ENCODE data around the gene BUB3. TPM values are rescaled to one million over a fixed set of nuclear protein-coding genes. Genes with fewer than 3 reads are reported as not detected.

BUB3 gene
- total and polyA plus RNA-seq, 2 of the 4 experiments (the other 2 are of a cell fraction), result 215 to 384 TPM

DNA sequence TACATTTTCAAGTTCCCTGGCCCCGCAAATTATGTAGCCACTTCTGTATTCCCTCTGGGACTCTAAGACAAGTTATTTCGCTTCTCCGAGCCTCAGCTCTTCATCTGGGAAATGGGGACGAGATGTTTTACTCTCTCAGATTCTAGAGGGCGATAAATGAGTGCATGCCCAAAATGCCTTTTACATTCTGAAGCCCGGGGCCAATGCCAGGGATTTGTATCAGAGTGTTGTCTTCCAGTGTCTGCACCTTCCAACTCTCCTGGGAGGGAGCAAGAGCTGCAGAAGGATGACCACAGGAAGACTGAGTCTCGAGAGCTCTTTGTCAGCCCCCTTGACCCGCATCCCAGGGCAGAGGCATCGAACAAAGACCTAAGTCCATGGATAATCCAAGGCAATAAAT, 39.9 kb downstream of the BUB3 start:
- Histone ChIP-seq H3K27ac (ENCODE audit: insufficient read depth, low read length) (no peak overlapping the region), H2BK15ac (ENCODE audit: low read depth, low read length) (no peak overlapping the region), H2AK9ac (replicated peaks; ENCODE audit: low read depth, low read length, poor library complexity) (no peak overlapping the region), H3K9ac (ENCODE audit: low read depth, low read length) (no peak overlapping the region), H3K56ac (ENCODE audit: extremely low read depth, insufficient read depth, low read length) (no peak overlapping the region), H4K8ac (ENCODE audit: low read depth in 2 of 2, low read length in 2 of 2) (no peak overlapping the region), H4K5ac (ENCODE audit: low read depth, low read length) (no peak overlapping the region), H3K23ac (ENCODE audit: low read depth, low read length) (no peak overlapping the region), H4K20me1 (ENCODE audit: insufficient read depth, low read length) (no peaks in the 10 kb centered on the region), H3K9me3 (ENCODE audit: control insufficient read depth, insufficient read depth, low read length) (no peaks in the 10 kb centered on the region), H2AK5ac (ENCODE audit: low read depth, low read length) (no peak overlapping the region), H3K18ac (ENCODE audit: low read depth, low read length) (no peak overlapping the region), H2BK120ac (ENCODE audit: low read depth, low read length) (no peak overlapping the region), H2AFZ (replicated peaks; ENCODE audit: low read length, poor library complexity) (no peak overlapping the region), H3K9me1 (ENCODE audit: insufficient read depth, low read length) (no peaks in the 10 kb centered on the region; the same call in 1 of the 2 replicates), H3K14ac (replicated peaks; ENCODE audit: low read depth, low read length) (no peak overlapping the region), H2BK20ac (ENCODE audit: low read depth, low read length) (no peak overlapping the region), H4K91ac (ENCODE audit: insufficient read depth, low read depth, low read length) (no peak overlapping the region), H3K27me3 (ENCODE audit: control insufficient read depth, insufficient read depth, low read length) (no peaks in the 10 kb centered on the region), H3K36me3 (ENCODE audit: control insufficient read depth, insufficient read depth, low read length) (no peaks in the 10 kb centered on the region), H3K4me2 (ENCODE audit: low read depth, low read length) (no peak overlapping the region), H3K4ac (ENCODE audit: low read depth, low read length) (no peak overlapping the region), H3K4me3 (ENCODE audit: insufficient read depth, low read depth, low read length) (no peak overlapping the region), H2BK5ac (ENCODE audit: low read depth, low read length, poor library complexity, severe bottlenecking) (no peak overlapping the region), H3K79me1 (ENCODE audit: low read depth in 1 of 2, low read length in 2 of 2) (no peaks in the 10 kb centered on the region; a peak in 1 of 4 replicates), H3K4me1 (ENCODE audit: control insufficient read depth, insufficient read depth, low read length) (no peaks in the 10 kb centered on the region)
- dilution Hi-C loops (cut with HindIII; ENCODE audit: low sequenced_read_pairs, unreplicated experiment) (no loop called here), intact Hi-C loops (cut with micrococcal nuclease) (no loop called here), in situ Hi-C loops (cut with MboI; ENCODE audit: low sequenced_read_pairs) (no loop called here)
- CTCF ChIA-PET, result no interaction called here
- DNase-seq (no peak), ATAC-seq (ENCODE audit: low read depth) (no peak)
- POLR2A ChIA-PET (ENCODE audit: unreplicated experiment), result no interaction called here
- TF ChIP-seq CEBPB (IDR thresholded peaks at IDR 0.05; ENCODE audit: low read depth, low read length) (no peak), CHD1 (IDR thresholded peaks at IDR 0.05; ENCODE audit: low read depth, low read length) (no peak), RFX5 (IDR thresholded peaks at IDR 0.05; ENCODE audit: low read depth, low read length) (no peak), MAZ (IDR thresholded peaks at IDR 0.05; ENCODE audit: borderline replicate concordance, low read depth, low read length) (no peak), RCOR1 (IDR thresholded peaks at IDR 0.05; ENCODE audit: insufficient replicate concordance, low read length) (no peak), SMC3 (IDR thresholded peaks at IDR 0.05; ENCODE audit: low read depth, low read length) (no peak), BHLHE40 (IDR thresholded peaks at IDR 0.05; ENCODE audit: low read depth, low read length) (no peak), NFE2L2 (IDR thresholded peaks at IDR 0.05; ENCODE audit: low read depth, low read length) (no peak), POLR2A (IDR thresholded peaks at IDR 0.05; ENCODE audit: low read depth, low read length) (no peak), MAFK (IDR thresholded peaks at IDR 0.05; ENCODE audit: low read depth, low read length) (no peak), FOS (IDR thresholded peaks at IDR 0.05; ENCODE audit: low read depth, low read length) (no peak), RAD21 (IDR thresholded peaks at IDR 0.05; ENCODE audit: low read length) (no peak), MXI1 (IDR thresholded peaks at IDR 0.05; ENCODE audit: borderline replicate concordance, low read depth, low read length) (no peak)
- TF ChIP-seq, protein P1, sequence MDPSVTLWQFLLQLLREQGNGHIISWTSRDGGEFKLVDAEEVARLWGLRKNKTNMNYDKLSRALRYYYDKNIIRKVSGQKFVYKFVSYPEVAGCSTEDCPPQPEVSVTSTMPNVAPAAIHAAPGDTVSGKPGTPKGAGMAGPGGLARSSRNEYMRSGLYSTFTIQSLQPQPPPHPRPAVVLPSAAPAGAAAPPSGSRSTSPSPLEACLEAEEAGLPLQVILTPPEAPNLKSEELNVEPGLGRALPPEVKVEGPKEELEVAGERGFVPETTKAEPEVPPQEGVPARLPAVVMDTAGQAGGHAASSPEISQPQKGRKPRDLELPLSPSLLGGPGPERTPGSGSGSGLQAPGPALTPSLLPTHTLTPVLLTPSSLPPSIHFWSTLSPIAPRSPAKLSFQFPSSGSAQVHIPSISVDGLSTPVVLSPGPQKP (IDR thresholded peaks at IDR 0.05; ENCODE audit: borderline replicate concordance, low read depth, low read length), result no peak
- TF ChIP-seq, protein P2, sequence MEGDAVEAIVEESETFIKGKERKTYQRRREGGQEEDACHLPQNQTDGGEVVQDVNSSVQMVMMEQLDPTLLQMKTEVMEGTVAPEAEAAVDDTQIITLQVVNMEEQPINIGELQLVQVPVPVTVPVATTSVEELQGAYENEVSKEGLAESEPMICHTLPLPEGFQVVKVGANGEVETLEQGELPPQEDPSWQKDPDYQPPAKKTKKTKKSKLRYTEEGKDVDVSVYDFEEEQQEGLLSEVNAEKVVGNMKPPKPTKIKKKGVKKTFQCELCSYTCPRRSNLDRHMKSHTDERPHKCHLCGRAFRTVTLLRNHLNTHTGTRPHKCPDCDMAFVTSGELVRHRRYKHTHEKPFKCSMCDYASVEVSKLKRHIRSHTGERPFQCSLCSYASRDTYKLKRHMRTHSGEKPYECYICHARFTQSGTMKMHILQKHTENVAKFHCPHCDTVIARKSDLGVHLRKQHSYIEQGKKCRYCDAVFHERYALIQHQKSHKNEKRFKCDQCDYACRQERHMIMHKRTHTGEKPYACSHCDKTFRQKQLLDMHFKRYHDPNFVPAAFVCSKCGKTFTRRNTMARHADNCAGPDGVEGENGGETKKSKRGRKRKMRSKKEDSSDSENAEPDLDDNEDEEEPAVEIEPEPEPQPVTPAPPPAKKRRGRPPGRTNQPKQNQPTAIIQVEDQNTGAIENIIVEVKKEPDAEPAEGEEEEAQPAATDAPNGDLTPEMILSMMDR (conservative IDR thresholded peaks at IDR 0.05; ENCODE audit: low read depth, low read length), result no peak
- TF ChIP-seq, protein P3, sequence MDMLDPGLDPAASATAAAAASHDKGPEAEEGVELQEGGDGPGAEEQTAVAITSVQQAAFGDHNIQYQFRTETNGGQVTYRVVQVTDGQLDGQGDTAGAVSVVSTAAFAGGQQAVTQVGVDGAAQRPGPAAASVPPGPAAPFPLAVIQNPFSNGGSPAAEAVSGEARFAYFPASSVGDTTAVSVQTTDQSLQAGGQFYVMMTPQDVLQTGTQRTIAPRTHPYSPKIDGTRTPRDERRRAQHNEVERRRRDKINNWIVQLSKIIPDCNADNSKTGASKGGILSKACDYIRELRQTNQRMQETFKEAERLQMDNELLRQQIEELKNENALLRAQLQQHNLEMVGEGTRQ (IDR thresholded peaks at IDR 0.05; ENCODE audit: low read depth, low read length), result no peak
- WGBS, 2 experiments (ENCODE audit: extremely low coverage in 2 of 2, insufficient read length in 1 of 2), result no CpG with 5 or more reads among the region's 9 CpGs
- BruUV-seq (replicated peaks), result no TSS peak

Data from IMR-90 (cell line).